Osteoblast (primary cell): ENCODE data around the gene TGM1. TPM values are rescaled to one million over a fixed set of nuclear protein-coding genes. Genes with fewer than 3 reads are reported as not detected.

Experiments used
- DNase-seq: peaks from one replicate; pipeline ENCODE4 v3.0.0; 2011; ENCODE audit warnings: low spot score, mixed read lengths; ENCODE audit not compliant: insufficient read length; ENCODE audit errors: missing footprints
- H2AFZ ChIP-seq: 2 replicates; pipeline ENCODE4 v1.6.0; 2011; ENCODE audit warnings: mild to moderate bottlenecking, low read length
- H3K27ac ChIP-seq: 2 replicates; pipeline ENCODE4 v1.5.1; 2011; ENCODE audit warnings: mild to moderate bottlenecking, low read depth, low read length, moderate library complexity
- H3K27me3 ChIP-seq: 2 replicates; pipeline ENCODE4 v1.6.0; 2012; ENCODE audit warnings: mild to moderate bottlenecking, control low read depth, inconsistent platforms, low read length, moderate library complexity; ENCODE audit not compliant: insufficient read depth
- H3K36me3 ChIP-seq: 2 replicates; pipeline ENCODE4 v1.5.1; 2011; ENCODE audit warnings: mild to moderate bottlenecking, low read length, control low read depth, moderate library complexity; ENCODE audit not compliant: insufficient read depth
- H3K4me1 ChIP-seq: 2 replicates; pipeline ENCODE4 v1.5.1; 2011; ENCODE audit warnings: mild to moderate bottlenecking, low read length, control low read depth, moderate library complexity; ENCODE audit not compliant: insufficient read depth
- H3K4me2 ChIP-seq: 2 replicates; pipeline ENCODE4 v1.6.0; 2011; ENCODE audit warnings: mild to moderate bottlenecking, low read length; ENCODE audit not compliant: insufficient read depth
- H3K4me3 ChIP-seq: fragments of 200-600 bp; sonication (generic); 3 replicates; pipeline ENCODE4 v1.5.1; 2012; ENCODE audit warnings: mild to moderate bottlenecking, low read length, inconsistent platforms; ENCODE audit not compliant: insufficient read depth
- H3K79me2 ChIP-seq: 2 replicates; pipeline ENCODE4 v1.6.0; 2012; ENCODE audit warnings: mild to moderate bottlenecking, low read length, control low read depth, inconsistent platforms; ENCODE audit not compliant: insufficient read depth
- H3K9me3 ChIP-seq: 2 replicates; pipeline ENCODE4 v1.5.1; 2011; ENCODE audit warnings: low read depth, low read length, control low read depth
- H4K20me1 ChIP-seq: 2 replicates; pipeline ENCODE4 v1.6.0; 2012; ENCODE audit warnings: mild to moderate bottlenecking, low read length, control low read depth; ENCODE audit not compliant: insufficient read depth
- total RNA-seq: library from RNA; depleted of rRNA; stranded (reverse); fragments of >200 nt; gene quantifications from 2 replicates; pipeline ENCODE4 v1.2.3, GENCODE V29; 2012
- TF ChIP-seq, protein P1 (sequence below): IDR thresholded peaks from 2 replicates; pipeline ENCODE4 v1.5.1; 2011; ENCODE audit warnings: mild to moderate bottlenecking, low read depth, low read length, moderate library complexity; ENCODE audit errors: extremely low read depth

TGM1 gene
- total RNA-seq, 1 donor: 0.36 TPM

DNA sequence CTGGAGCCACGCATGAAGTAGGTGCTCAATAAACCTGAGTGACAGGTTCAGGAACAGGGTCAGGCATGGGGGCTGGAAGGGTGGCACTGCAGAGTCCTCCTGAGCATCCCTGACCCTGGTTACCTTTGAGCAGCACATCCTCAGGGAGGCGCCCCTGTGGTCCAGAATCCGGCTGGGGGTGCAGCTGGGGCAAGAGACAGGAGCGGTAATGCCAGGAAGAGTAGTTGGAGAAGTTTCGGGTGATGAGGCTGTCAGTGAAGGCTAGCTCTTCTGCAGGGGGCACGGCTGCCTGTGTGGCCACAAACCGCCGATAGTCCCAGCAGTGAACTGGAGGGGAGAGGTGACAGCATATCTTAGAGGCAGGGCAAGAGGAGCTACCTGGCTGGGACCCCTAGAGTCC lies 6.4 kb upstream of the TGM1 start:
- Histone ChIP-seq H3K4me2 (no peak overlapping the region), H3K79me2 (peaks cover 7% of the 10 kb centered on the region)

GRCh38 chr14:24268225-24268624 lies 5.2 kb upstream of the TGM1 start:
- Histone ChIP-seq H4K20me1 (no peaks in the 10 kb centered on the region), H3K4me1 (peaks cover 6% of the 10 kb centered on the region), H3K79me2 (peaks cover 7% of the 10 kb centered on the region), H2AFZ (no peak overlapping the region), H3K36me3 (peaks cover 38% of the 10 kb centered on the region), H3K27me3 (no peaks in the 10 kb centered on the region), H3K9me3 (no peaks in the 10 kb centered on the region), H3K27ac (no peak overlapping the region), H3K4me3 (no peak overlapping the region), H3K4me2 (no peak overlapping the region)
- TF ChIP-seq, protein P1, sequence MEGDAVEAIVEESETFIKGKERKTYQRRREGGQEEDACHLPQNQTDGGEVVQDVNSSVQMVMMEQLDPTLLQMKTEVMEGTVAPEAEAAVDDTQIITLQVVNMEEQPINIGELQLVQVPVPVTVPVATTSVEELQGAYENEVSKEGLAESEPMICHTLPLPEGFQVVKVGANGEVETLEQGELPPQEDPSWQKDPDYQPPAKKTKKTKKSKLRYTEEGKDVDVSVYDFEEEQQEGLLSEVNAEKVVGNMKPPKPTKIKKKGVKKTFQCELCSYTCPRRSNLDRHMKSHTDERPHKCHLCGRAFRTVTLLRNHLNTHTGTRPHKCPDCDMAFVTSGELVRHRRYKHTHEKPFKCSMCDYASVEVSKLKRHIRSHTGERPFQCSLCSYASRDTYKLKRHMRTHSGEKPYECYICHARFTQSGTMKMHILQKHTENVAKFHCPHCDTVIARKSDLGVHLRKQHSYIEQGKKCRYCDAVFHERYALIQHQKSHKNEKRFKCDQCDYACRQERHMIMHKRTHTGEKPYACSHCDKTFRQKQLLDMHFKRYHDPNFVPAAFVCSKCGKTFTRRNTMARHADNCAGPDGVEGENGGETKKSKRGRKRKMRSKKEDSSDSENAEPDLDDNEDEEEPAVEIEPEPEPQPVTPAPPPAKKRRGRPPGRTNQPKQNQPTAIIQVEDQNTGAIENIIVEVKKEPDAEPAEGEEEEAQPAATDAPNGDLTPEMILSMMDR: no peak
- DNase-seq: no peak

More for the DNA sequence above, 6.4 kb upstream of the TGM1 start:
- peaks cover 6% of the 10 kb centered on the region for H3K4me1 ChIP-seq
- H3K27ac ChIP-seq: no peak overlapping the region
- TF ChIP-seq, protein P1: no peak
- no peaks in the 10 kb centered on the region for H3K9me3 ChIP-seq
- H3K27me3 ChIP-seq: no peaks in the 10 kb centered on the region
- H2AFZ ChIP-seq: no peak overlapping the region
- H3K36me3 ChIP-seq: peaks cover 38% of the 10 kb centered on the region
- no peak overlapping the region for H3K4me3 ChIP-seq
- H4K20me1 ChIP-seq: no peaks in the 10 kb centered on the region
- no peak for DNase-seq

DNA sequence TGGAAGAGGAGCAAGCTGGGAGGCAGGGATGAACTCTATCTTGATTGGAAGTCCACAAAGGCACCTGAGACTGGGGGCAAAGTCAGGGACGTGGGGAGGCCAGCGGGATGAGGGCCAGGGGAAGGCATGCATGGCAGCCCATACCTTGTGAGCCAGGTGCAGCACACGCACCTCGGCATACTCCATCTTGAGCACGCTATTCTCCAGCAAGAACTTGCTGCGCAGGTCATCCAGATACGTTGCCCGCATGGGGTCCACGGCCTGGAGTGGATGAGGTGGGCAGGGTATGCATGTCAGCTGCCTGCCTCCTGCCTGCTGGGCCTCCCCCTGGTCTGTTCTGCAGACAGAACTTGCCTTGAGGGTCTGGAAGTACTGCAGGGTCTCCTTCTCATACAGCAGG lies 4.5 kb upstream of the TGM1 start:
- TF ChIP-seq, protein P1: no peak
- no peak overlapping the region for H3K4me3 ChIP-seq
- H3K27me3 ChIP-seq: no peaks in the 10 kb centered on the region
- H3K27ac ChIP-seq: no peak overlapping the region
- no peak overlapping the region for H3K4me2 ChIP-seq
- H3K4me1 ChIP-seq: peaks cover 6% of the 10 kb centered on the region
- DNase-seq: no peak
- no peaks in the 10 kb centered on the region for H3K9me3 ChIP-seq
- no peak overlapping the region for H2AFZ ChIP-seq
- peaks cover 38% of the 10 kb centered on the region for H3K36me3 ChIP-seq
- H3K79me2 ChIP-seq: peaks cover 7% of the 10 kb centered on the region
- no peaks in the 10 kb centered on the region for H4K20me1 ChIP-seq

- peaks cover under 1% of the 10 kb centered on the region for H3K4me1 ChIP-seq
- TF ChIP-seq, protein P1: no peak
- no peak for DNase-seq
- H3K4me2 ChIP-seq: no peak overlapping the region
- no peaks in the 10 kb centered on the region for H3K27me3 ChIP-seq
- H3K9me3 ChIP-seq: no peaks in the 10 kb centered on the region
- H3K27ac ChIP-seq: no peak overlapping the region
- no peak overlapping the region for H2AFZ ChIP-seq
- H3K36me3 ChIP-seq: peaks cover 38% of the 10 kb centered on the region
- peaks cover 5% of the 10 kb centered on the region for H3K79me2 ChIP-seq
- H4K20me1 ChIP-seq: no peaks in the 10 kb centered on the region
- no peak overlapping the region for H3K4me3 ChIP-seq
These were observed 3.6 kb upstream of the TGM1 start for GRCh38 chr14:24266344-24267244.
